HepG2 (cell line): ENCODE measurements around the gene SLC5A8. TPM values are rescaled to one million over a fixed set of nuclear protein-coding genes. Genes with fewer than 3 reads are reported as not detected.
"Not testable (repeated sequence)": the region's sequence is repeated elsewhere in the genome, so short reads cannot be mapped to it uniquely, and the experiment has no call there.

Experiments
- ATAC-seq: fragments of 200-7000 bp; cut with Tn5 transposase; 3 replicates; pipeline ENCODE4 v1.9.1; 2020; ENCODE audit warnings: mild to moderate bottlenecking, moderate library complexity
- BruUV-seq: library from RNA; stranded (reverse); fragments of 400-500 nt; replicated peaks from 2 replicates; lab custom pipeline; 2021; lab: Mats Ljungman, UMichigan
- CTCF ChIA-PET: fragments of 300-600 bp; formaldehyde crosslinking; extraction: SDS; loops from one replicate; lab custom pipeline; 2021; ENCODE audit warnings: low total read pairs, inconsistent platforms, low intra/inter-chr PET ratio; lab: Yijun Ruan, JAX
- POLR2A ChIA-PET: fragments of 350-600 bp; sonication (Branson Sonifier 250); formaldehyde crosslinking; loops from one replicate; lab custom pipeline; 2020; ENCODE audit warnings: antibody characterized with exemption, inconsistent platforms; lab: Yijun Ruan, JAX
- DNase-seq: peaks from one replicate; pipeline ENCODE4 v3.0.0-alpha.2; 2015; ENCODE audit warnings: low spot score
- FAIRE-seq: peaks from 3 replicates; lab custom pipeline; 2011; peaks lifted over from hg19 to GRCh38; lab: Jason Lieb, UNC
- H2AFZ ChIP-seq: one replicate; pipeline ENCODE4 v1.6.1; 2011; ENCODE audit warnings: low read length, inconsistent platforms
- H3K27ac ChIP-seq: fragments of 300-600 bp; 3 replicates; pipeline ENCODE4 v1.8.0; 2011; ENCODE audit warnings: mixed run types, mild to moderate bottlenecking, mixed read lengths, low read length, inconsistent platforms; ENCODE audit not compliant: insufficient read depth; ENCODE audit errors: extremely low read length
- H3K27me3 ChIP-seq, 2 experiments: fragments of 200-600 bp in 1 of 2; 2 replicates in 1 of 2; 3 replicates in 1 of 2; pipeline versions ENCODE4 v1.6.0 to v1.8.0; 2011; ENCODE audit warnings: low read length in 2 of 2, mild to moderate bottlenecking in 2 of 2, moderate library complexity in 2 of 2, inconsistent platforms in 1 of 2; ENCODE audit not compliant: insufficient read depth in 2 of 2, control insufficient read depth in 1 of 2
- H3K36me3 ChIP-seq, 2 experiments: fragments of 200-600 bp in 1 of 2; replicated peaks in 1 of 2; 2 replicates in 1 of 2; 3 replicates in 1 of 2; pipeline versions ENCODE4 v1.5.1 to v1.8.0; 2011; ENCODE audit warnings: low read length in 2 of 2, inconsistent platforms in 1 of 2; ENCODE audit not compliant: insufficient read depth in 2 of 2, control insufficient read depth in 1 of 2
- H3K4me1 ChIP-seq: 2 replicates; pipeline ENCODE4 v1.5.1; 2012; ENCODE audit warnings: low read length, inconsistent platforms; ENCODE audit not compliant: insufficient read depth
- H3K4me2 ChIP-seq: 2 replicates; pipeline ENCODE4 v1.6.0; 2011; ENCODE audit warnings: low read depth, low read length, inconsistent platforms
- H3K4me3 ChIP-seq, 3 experiments: fragments of 200-600 bp in 1 of 3; sonication (generic), shearing (Covaris generic) in 1 of 3; replicated peaks in 1 of 3; 2 replicates each; pipeline ENCODE4 v1.5.1; 2011 to 2016; ENCODE audit warnings: low read length in 3 of 3, inconsistent platforms in 2 of 3, low read depth in 2 of 3, mild to moderate bottlenecking in 2 of 3, control low read depth in 1 of 3, mixed read lengths in 1 of 3; ENCODE audit not compliant: insufficient read depth in 1 of 3
- H3K79me2 ChIP-seq: one replicate; pipeline ENCODE4 v1.6.1; 2011; ENCODE audit warnings: low read length, inconsistent platforms; ENCODE audit not compliant: insufficient read depth
- H3K9ac ChIP-seq: 2 replicates; pipeline ENCODE4 v1.6.0; 2011; ENCODE audit warnings: mild to moderate bottlenecking, low read depth, low read length, inconsistent platforms; ENCODE audit not compliant: insufficient read depth
- H3K9me3 ChIP-seq: 2 replicates; pipeline ENCODE4 v1.5.1; 2012; ENCODE audit warnings: mild to moderate bottlenecking, low read length
- H4K20me1 ChIP-seq: 2 replicates; pipeline ENCODE4 v1.6.0; 2011; ENCODE audit warnings: inconsistent platforms, mild to moderate bottlenecking, low read length, moderate library complexity; ENCODE audit not compliant: insufficient read depth
- JUN ChIP-seq: sonication (generic); formaldehyde crosslinking; IDR thresholded peaks from 2 replicates; pipeline ENCODE4 v1.4.0; 2020; ENCODE audit warnings: mild to moderate bottlenecking, missing genetic modification reagents
- JUND ChIP-seq: sonication (generic); formaldehyde crosslinking; IDR thresholded peaks from 2 replicates; pipeline ENCODE4 v1.8.0; 2022; ENCODE audit warnings: mild to moderate bottlenecking, missing genetic modification reagents
- POGK ChIP-seq: sonication (generic); formaldehyde crosslinking; conservative IDR thresholded peaks from 2 replicates; pipeline ENCODE4 v1.8.0; 2022; ENCODE audit warnings: mild to moderate bottlenecking, moderate library complexity, missing genetic modification reagents
- PREB ChIP-seq: sonication (generic); formaldehyde crosslinking; IDR thresholded peaks from 2 replicates; pipeline ENCODE4 v1.4.0; 2020; ENCODE audit warnings: missing genetic modification reagents
- RBFOX2 ChIP-seq: fragments of 200-400 bp; formaldehyde crosslinking; IDR thresholded peaks from 2 replicates; pipeline ENCODE4 v1.6.1; 2017; ENCODE audit warnings: low read depth, mild to moderate bottlenecking, low read length
- ZNF367 ChIP-seq: sonication (generic); formaldehyde crosslinking; IDR thresholded peaks from 2 replicates; pipeline ENCODE4 v1.4.0; 2020; ENCODE audit warnings: missing genetic modification reagents, borderline replicate concordance
- ZNF414 ChIP-seq: sonication (generic); formaldehyde crosslinking; IDR thresholded peaks from 2 replicates; pipeline ENCODE4 v1.5.0; 2020; ENCODE audit warnings: missing genetic modification reagents
- ZNF652 ChIP-seq: IDR thresholded peaks from 2 replicates; pipeline ENCODE4 v1.6.1; 2016; ENCODE audit warnings: low read depth, borderline replicate concordance
- ZNF772 ChIP-seq: sonication (generic); formaldehyde crosslinking; IDR thresholded peaks from 2 replicates; pipeline ENCODE4 v1.5.0; 2020; ENCODE audit warnings: mild to moderate bottlenecking, missing genetic modification reagents
- WGBS: methylation state at CpG from one replicate; pipeline ENCODE4 v1.1.6; 2017; ENCODE audit warnings: low lambda C conversion rate; 5-methylcytosine and 5-hydroxymethylcytosine counted together
- in situ Hi-C: cut with HindIII; loops from 2 replicates; pipeline ENCODE4 v1.10.0; 2017; ENCODE audit warnings: low pct_unique_long_range_greater_than_20kb; ENCODE audit not compliant: extremely low pct_ligation_motif_present
- intact Hi-C: fragments of 100-400 bp; cut with micrococcal nuclease; formaldehyde crosslinking; loops from one replicate; pipeline ENCODE4 v1.10.0; 2022; ENCODE audit not compliant: unreplicated experiment
- polyA plus RNA-seq, 8 experiments: library from polyadenylated mRNA; depleted of rRNA in 3 of 8; stranded (reverse) in 7 of 8; unstranded in 1 of 8; fragments of >200 nt; fragmentation: Illumina TruSeq in 4 of 8; extraction: Trizol in 4 of 8; gene quantifications; 2 replicates each; pipeline versions ENCODE4 v1.2.1 to v1.2.3, GENCODE V29; 2011 to 2016; ENCODE audit warnings: low read depth in 4 of 8, missing spikeins in 1 of 8, mixed read lengths in 1 of 8; ENCODE audit not compliant: insufficient read depth in 1 of 8
- total RNA-seq, 5 experiments: library from RNA; depleted of rRNA; stranded (reverse); fragments of >200 nt; fragmentation: Illumina TruSeq; extraction: Trizol; gene quantifications; 2 replicates each; pipeline ENCODE4 v1.2.3, GENCODE V29; 2016; ENCODE audit warnings: low read depth in 1 of 5

The SLC5A8 gene
- total and polyA plus RNA-seq, 2 of the 13 experiments (the other 11 are each of a cell fraction or from before 2014, with no cell fraction given) = not detected

GRCh38 chr12:101165319-101165718 is 44.7 kb downstream of the SLC5A8 start (continued):
- TF ChIP-seq POGK (CRISPR knock-in tag) (no peak), JUND (CRISPR knock-in tag) (no peak), ZNF414 (CRISPR knock-in tag) (no peak), ZNF652 (CRISPR knock-in tag) (no peak), JUN (no peak), ZNF367 (CRISPR knock-in tag) (no peak), PREB (no peak), ZNF772 (no peak), RBFOX2 (no peak)

GRCh38 chr12:101145777-101146431 is 64.1 kb downstream of the SLC5A8 start:
- DNase-seq, H3K79me2 ChIP-seq, intact Hi-C loops, POLR2A ChIA-PET, H3K9me3 ChIP-seq, CTCF ChIA-PET, H3K36me3 ChIP-seq, BruUV-seq, in situ Hi-C loops, H3K4me1 ChIP-seq, H3K27me3 ChIP-seq, H4K20me1 ChIP-seq, H3K4me2 ChIP-seq, FAIRE-seq, ATAC-seq, H3K4me3 ChIP-seq, H2AFZ ChIP-seq, H3K9ac ChIP-seq, H3K27ac ChIP-seq: not testable (repeated sequence)
- WGBS = 74% methylated on average over 33 of the region's 35 CpGs
